ENCODE results near the gene CTSE. TPM values are rescaled to one million over a fixed set of nuclear protein-coding genes. Genes with fewer than 3 reads are reported as not detected.

Gene CTSE
- total RNA-seq, 4 donors from 2014 or later: 0.13 TPM; not detected in 3

DNA sequence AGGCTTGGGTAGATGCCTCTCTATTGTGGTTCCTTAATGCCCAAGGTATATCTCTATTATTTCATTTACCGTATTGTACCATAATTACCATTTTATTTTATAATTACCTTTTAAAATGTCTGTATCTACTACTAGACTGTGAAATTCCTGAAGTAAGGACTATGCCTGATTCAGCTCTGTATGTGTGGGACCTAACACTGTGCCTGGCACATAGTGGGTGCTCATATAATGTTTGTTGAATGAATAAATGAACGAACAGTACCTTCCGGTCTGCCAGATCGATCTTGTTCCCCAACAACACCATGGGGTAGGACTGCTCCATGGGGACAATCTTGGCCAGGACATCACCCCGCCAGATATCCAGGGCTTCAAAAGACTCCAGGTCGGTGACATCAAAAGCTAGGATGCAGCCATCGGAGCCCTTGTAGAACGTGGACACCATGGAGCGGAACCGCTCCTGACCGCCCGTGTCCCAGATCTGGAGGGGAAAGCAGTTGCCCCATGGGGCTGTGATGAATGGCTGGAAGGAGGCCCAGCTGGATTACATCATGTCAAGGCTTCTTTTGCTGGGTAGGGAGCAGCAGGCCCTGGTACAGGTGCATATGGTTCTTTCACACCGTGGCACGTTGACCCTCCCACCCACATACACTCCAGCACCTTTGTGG lies 31.3 kb downstream of the CTSE start:
- TF ChIP-seq EP300 (IDR thresholded peaks at IDR 0.05) (no peak), POLR2AphosphoS5 (IDR thresholded peaks at IDR 0.05) (no peak), POLR2A (IDR thresholded peaks at IDR 0.05; ENCODE audit: low read depth) (no peak)
- TF ChIP-seq, protein P1, sequence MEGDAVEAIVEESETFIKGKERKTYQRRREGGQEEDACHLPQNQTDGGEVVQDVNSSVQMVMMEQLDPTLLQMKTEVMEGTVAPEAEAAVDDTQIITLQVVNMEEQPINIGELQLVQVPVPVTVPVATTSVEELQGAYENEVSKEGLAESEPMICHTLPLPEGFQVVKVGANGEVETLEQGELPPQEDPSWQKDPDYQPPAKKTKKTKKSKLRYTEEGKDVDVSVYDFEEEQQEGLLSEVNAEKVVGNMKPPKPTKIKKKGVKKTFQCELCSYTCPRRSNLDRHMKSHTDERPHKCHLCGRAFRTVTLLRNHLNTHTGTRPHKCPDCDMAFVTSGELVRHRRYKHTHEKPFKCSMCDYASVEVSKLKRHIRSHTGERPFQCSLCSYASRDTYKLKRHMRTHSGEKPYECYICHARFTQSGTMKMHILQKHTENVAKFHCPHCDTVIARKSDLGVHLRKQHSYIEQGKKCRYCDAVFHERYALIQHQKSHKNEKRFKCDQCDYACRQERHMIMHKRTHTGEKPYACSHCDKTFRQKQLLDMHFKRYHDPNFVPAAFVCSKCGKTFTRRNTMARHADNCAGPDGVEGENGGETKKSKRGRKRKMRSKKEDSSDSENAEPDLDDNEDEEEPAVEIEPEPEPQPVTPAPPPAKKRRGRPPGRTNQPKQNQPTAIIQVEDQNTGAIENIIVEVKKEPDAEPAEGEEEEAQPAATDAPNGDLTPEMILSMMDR (IDR thresholded peaks at IDR 0.05): no peak
- Histone ChIP-seq H3K27me3 (no peaks in the 10 kb centered on the region), H3K4me3 (no peak overlapping the region), H3K9me3 (no peaks in the 10 kb centered on the region), H3K4me1 (peaks cover 0 to 14% (median 2%) of the 10 kb centered on the region in 4 donors), H3K36me3 (peaks cover 0 to 32% (median 3%) of the 10 kb centered on the region in 4 donors), H3K27ac (replicated peaks in 1 of 4) (no peak overlapping the region)
- intact Hi-C loops (cut with DNase I): no loop called here
- 95% methylated on average over 14 of the region's 14 CpGs for WGBS
- DNase-seq (ENCODE audit: extremely low spot score): no peak

DNA sequence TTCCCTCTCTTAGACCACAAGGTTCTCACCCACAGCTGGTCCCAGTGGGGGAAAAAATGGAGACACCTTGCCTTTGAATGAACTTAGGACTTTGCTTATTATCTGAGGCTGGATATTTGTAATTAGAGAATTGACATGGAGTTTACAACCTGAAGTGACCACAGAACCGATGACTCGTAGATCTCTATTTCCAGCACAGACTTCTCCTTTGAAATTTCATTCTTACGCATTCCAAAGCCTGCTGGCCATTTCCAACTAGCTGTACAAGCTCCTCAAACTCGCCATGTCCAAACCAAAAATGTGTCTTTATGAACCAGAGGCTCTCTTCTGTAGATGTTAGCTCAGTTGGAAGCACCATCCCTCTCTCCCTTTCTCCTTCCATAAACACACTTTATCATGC lies 32.5 kb downstream of the CTSE start:
- 94% methylated on average over 4 of the region's 4 CpGs for WGBS
- DNase-seq (ENCODE audit: extremely low spot score): no peak

DNA sequence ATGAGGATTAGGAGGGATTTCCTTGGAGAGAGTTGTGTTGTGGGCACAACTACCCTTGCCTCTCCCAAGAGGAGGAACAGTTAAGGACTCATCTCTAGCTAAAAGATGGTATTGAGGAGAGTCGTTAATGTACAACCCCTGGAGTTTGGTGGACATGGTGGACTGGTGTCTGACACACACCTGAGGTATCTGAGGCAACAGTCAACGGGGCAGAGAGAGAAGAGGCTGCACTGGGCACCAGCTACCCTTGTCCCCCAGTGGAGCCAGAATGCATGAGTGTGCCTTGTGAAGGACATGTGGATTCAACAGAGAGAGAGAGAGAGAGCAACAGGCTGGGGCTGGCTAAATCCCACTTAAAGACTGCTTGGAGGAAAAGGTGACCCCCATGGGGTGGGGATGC lies 33.5 kb downstream of the CTSE start:
- TF ChIP-seq, protein P1 (IDR thresholded peaks at IDR 0.05): no peak
- TF ChIP-seq EP300 (IDR thresholded peaks at IDR 0.05): no peak
- TF ChIP-seq POLR2AphosphoS5 (IDR thresholded peaks at IDR 0.05): no peak
- TF ChIP-seq POLR2A (IDR thresholded peaks at IDR 0.05; ENCODE audit: low read depth): no peak
- intact Hi-C loops (cut with DNase I): no loop called here
- peaks cover 3 to 25% (median 8%) of the 10 kb centered on the region in 4 donors for H3K4me1 ChIP-seq
- H3K27ac ChIP-seq (replicated peaks in 1 of 4): no peak overlapping the region
- 83% methylated on average over 2 of the region's 2 CpGs for WGBS
- H3K9me3 ChIP-seq: no peaks in the 10 kb centered on the region
- H3K27me3 ChIP-seq: no peaks in the 10 kb centered on the region
- no peak overlapping the region for H3K4me3 ChIP-seq
- H3K36me3 ChIP-seq: peaks cover 0 to 32% (median 3%) of the 10 kb centered on the region in 4 donors
- DNase-seq (ENCODE audit: extremely low spot score): no peak

More for the DNA sequence above, 32.5 kb downstream of the CTSE start:
- H3K27ac ChIP-seq (replicated peaks in 1 of 4): no peak overlapping the region
- H3K36me3 ChIP-seq: peaks cover 0 to 32% (median 3%) of the 10 kb centered on the region in 4 donors
- no peak overlapping the region for H3K4me3 ChIP-seq
- TF ChIP-seq, protein P1 (IDR thresholded peaks at IDR 0.05): no peak
- TF ChIP-seq POLR2A (IDR thresholded peaks at IDR 0.05; ENCODE audit: low read depth): no peak
- TF ChIP-seq POLR2AphosphoS5 (IDR thresholded peaks at IDR 0.05): no peak
- H3K9me3 ChIP-seq: no peaks in the 10 kb centered on the region
- peaks cover 3 to 25% (median 6%) of the 10 kb centered on the region in 4 donors for H3K4me1 ChIP-seq
- H3K27me3 ChIP-seq: no peaks in the 10 kb centered on the region
- intact Hi-C loops (cut with DNase I): no loop called here

DNA sequence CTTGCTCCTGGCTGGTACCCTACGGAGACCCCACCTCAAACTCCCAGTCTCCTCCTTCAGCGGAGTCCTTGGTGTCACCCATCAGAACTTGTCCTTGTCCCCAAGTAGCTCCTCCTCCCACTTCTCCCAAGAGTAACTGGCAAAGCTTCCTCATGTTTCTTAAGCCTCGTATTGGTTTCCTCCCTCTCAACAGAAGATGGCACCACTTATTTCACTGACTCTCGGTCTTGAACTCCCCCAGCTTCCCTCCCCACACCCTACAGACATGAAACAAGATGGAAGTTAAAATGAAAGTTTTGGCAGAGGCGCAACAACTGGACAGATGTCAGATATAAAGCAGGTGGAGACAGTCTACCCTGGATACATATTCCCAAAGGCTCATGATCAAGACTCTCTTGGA lies 33.9 kb downstream of the CTSE start:
- TF ChIP-seq, protein P1 (IDR thresholded peaks at IDR 0.05): no peak
- TF ChIP-seq POLR2AphosphoS5 (IDR thresholded peaks at IDR 0.05) (no peak), EP300 (IDR thresholded peaks at IDR 0.05) (no peak), POLR2A (IDR thresholded peaks at IDR 0.05; ENCODE audit: low read depth) (no peak)
- WGBS: 82% methylated on average over 5 of the region's 5 CpGs
- intact Hi-C loops (cut with DNase I): no loop called here

More for the DNA sequence above, 33.9 kb downstream of the CTSE start:
- H3K27me3 ChIP-seq: no peaks in the 10 kb centered on the region
- no peak for DNase-seq (ENCODE audit: extremely low spot score)
- no peak overlapping the region for H3K27ac ChIP-seq (replicated peaks in 1 of 4)
- H3K9me3 ChIP-seq: no peaks in the 10 kb centered on the region
- H3K4me1 ChIP-seq: peaks cover 3 to 25% (median 8%) of the 10 kb centered on the region in 4 donors
- peaks cover 0 to 32% (median 3%) of the 10 kb centered on the region in 4 donors for H3K36me3 ChIP-seq
- no peak overlapping the region for H3K4me3 ChIP-seq

All from esophagus muscularis mucosa (tissue), 4 donors.